SU-DHL-6 (cell line): Measurements from ENCODE around the gene PFN3.
A peak's percentile ranks its signal among the peaks of the same experiment; 100 is the strongest.

ENCODE experiments used
- H2AFZ ChIP-seq: fragments of 200-600 bp; sonication (generic); 2 replicates; pipeline ENCODE4 v1.6.1; 2014; ENCODE audit warnings: low read depth, mild to moderate bottlenecking, moderate library complexity, mixed read lengths, antibody characterized with exemption, low read length; ENCODE audit not compliant: severe bottlenecking
- H3F3A ChIP-seq: fragments of 200-600 bp; shearing (Covaris generic); 2 replicates; pipeline ENCODE4 v1.6.0; 2016; ENCODE audit warnings: antibody characterized with exemption, mild to moderate bottlenecking; ENCODE audit not compliant: insufficient read depth
- H3K27ac ChIP-seq: fragments of 200-600 bp; sonication (generic); 2 replicates; pipeline ENCODE4 v1.5.1; 2016; ENCODE audit warnings: low read depth, mild to moderate bottlenecking, low read length, moderate library complexity, mixed read lengths
- H3K27me3 ChIP-seq: fragments of 200-600 bp; sonication (generic), shearing (Covaris generic); 2 replicates; pipeline ENCODE4 v1.6.0; 2014; ENCODE audit warnings: mild to moderate bottlenecking, low read length
- H3K36me3 ChIP-seq: fragments of 200-600 bp; sonication (generic); 2 replicates; pipeline ENCODE4 v1.6.1; 2014; ENCODE audit warnings: mild to moderate bottlenecking, low read length, mixed read lengths
- H3K4me2 ChIP-seq: fragments of 300-600, 200-600 bp; shearing (Covaris generic), sonication (generic); 2 replicates; pipeline ENCODE4 v1.6.0; 2014; ENCODE audit warnings: low read length, low read depth, mild to moderate bottlenecking; ENCODE audit not compliant: poor library complexity, severe bottlenecking
- H3K4me3 ChIP-seq: fragments of 200-600 bp; sonication (generic); 2 replicates; pipeline ENCODE4 v1.5.1; 2014; ENCODE audit warnings: antibody characterized with exemption, low read length, mild to moderate bottlenecking, mixed read lengths; ENCODE audit not compliant: insufficient read depth, poor library complexity, severe bottlenecking
- H3K79me2 ChIP-seq: fragments of 200-600 bp; sonication (generic); 2 replicates; pipeline ENCODE4 v1.6.1; 2014; ENCODE audit warnings: mild to moderate bottlenecking, low read length, moderate library complexity; ENCODE audit not compliant: insufficient read depth
- H3K9ac ChIP-seq: fragments of 200-600 bp; sonication (generic); 2 replicates; pipeline ENCODE4 v1.7.0; 2014; ENCODE audit warnings: mild to moderate bottlenecking, low read length
- H3K9me2 ChIP-seq: fragments of 200-600 bp; sonication (generic); replicated peaks from 2 replicates; pipeline ENCODE4 v1.6.1; 2014; ENCODE audit warnings: low read length; ENCODE audit not compliant: insufficient read depth
- H3K9me3 ChIP-seq: fragments of 200-600 bp; sonication (generic); 2 replicates; pipeline ENCODE4 v1.6.1; 2014; ENCODE audit warnings: low read length, mixed read lengths; ENCODE audit not compliant: insufficient read depth
- H4K20me1 ChIP-seq: fragments of 200-600 bp; sonication (generic); 2 replicates; pipeline ENCODE4 v1.6.1; 2014; ENCODE audit warnings: low read depth, mild to moderate bottlenecking, antibody characterized with exemption, low read length, moderate library complexity, mixed read lengths
- EZH2phosphoT487 ChIP-seq: fragments of 200-600 bp; sonication (generic), shearing (Covaris generic); conservative IDR thresholded peaks from 2 replicates; pipeline ENCODE4 v1.6.1; 2018; ENCODE audit warnings: mild to moderate bottlenecking, antibody characterized with exemption, low read length, moderate library complexity, mixed read lengths
- TF ChIP-seq, protein P1 (sequence below): fragments of 200-600 bp; sonication (generic); IDR thresholded peaks from one replicate; pipeline ENCODE4 v1.5.1; 2017; ENCODE audit warnings: antibody characterized with exemption, mild to moderate bottlenecking, low read length, moderate library complexity; ENCODE audit not compliant: insufficient read depth, poor library complexity, severe bottlenecking

The PFN3 gene, protein sequence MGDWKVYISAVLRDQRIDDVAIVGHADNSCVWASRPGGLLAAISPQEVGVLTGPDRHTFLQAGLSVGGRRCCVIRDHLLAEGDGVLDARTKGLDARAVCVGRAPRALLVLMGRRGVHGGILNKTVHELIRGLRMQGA

DNA sequence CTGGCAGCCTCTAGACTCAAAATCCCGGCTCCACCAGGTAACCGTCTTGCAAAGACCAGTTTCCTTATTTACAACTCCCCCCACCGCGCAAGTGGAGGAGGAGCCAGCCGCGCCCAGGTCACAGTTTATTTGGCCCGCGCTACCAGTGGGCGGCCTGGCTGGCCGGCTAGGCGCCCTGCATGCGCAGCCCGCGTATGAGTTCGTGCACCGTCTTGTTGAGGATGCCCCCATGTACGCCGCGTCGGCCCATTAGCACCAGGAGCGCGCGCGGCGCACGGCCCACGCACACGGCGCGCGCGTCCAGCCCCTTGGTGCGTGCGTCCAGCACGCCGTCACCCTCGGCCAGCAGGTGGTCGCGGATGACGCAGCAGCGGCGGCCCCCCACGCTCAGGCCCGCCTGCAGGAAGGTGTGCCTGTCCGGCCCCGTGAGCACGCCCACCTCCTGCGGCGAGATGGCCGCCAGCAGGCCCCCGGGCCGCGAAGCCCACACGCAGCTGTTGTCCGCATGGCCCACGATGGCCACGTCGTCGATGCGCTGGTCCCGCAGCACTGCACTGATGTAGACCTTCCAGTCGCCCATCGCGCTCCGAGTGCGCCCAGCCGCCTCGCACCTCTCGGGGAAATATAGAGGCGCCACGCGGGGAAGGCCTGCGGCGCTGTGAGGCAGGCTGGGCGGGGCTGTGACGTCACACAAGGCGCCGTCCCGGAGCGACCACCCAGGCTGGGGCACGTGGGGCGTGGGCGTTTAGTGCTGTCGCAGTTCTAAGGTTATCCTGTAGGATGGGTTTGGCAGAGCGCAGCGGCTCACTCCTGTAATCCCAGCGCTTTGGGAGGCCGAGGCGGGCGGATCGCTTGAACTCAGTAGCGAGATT lies at the start of gene PFN3:
Gene PFN3 (minus strand): TSS at position 665 of the 872 bp plus-strand sequence. CDS start 85 bp downstream, at position 580.
- TF ChIP-seq, protein P1, sequence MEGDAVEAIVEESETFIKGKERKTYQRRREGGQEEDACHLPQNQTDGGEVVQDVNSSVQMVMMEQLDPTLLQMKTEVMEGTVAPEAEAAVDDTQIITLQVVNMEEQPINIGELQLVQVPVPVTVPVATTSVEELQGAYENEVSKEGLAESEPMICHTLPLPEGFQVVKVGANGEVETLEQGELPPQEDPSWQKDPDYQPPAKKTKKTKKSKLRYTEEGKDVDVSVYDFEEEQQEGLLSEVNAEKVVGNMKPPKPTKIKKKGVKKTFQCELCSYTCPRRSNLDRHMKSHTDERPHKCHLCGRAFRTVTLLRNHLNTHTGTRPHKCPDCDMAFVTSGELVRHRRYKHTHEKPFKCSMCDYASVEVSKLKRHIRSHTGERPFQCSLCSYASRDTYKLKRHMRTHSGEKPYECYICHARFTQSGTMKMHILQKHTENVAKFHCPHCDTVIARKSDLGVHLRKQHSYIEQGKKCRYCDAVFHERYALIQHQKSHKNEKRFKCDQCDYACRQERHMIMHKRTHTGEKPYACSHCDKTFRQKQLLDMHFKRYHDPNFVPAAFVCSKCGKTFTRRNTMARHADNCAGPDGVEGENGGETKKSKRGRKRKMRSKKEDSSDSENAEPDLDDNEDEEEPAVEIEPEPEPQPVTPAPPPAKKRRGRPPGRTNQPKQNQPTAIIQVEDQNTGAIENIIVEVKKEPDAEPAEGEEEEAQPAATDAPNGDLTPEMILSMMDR = no peak
- TF ChIP-seq EZH2phosphoT487 = no peak
- no peaks in the 10 kb centered on the region for H3F3A ChIP-seq
- H4K20me1 ChIP-seq = no peaks in the 10 kb centered on the region

DNA sequence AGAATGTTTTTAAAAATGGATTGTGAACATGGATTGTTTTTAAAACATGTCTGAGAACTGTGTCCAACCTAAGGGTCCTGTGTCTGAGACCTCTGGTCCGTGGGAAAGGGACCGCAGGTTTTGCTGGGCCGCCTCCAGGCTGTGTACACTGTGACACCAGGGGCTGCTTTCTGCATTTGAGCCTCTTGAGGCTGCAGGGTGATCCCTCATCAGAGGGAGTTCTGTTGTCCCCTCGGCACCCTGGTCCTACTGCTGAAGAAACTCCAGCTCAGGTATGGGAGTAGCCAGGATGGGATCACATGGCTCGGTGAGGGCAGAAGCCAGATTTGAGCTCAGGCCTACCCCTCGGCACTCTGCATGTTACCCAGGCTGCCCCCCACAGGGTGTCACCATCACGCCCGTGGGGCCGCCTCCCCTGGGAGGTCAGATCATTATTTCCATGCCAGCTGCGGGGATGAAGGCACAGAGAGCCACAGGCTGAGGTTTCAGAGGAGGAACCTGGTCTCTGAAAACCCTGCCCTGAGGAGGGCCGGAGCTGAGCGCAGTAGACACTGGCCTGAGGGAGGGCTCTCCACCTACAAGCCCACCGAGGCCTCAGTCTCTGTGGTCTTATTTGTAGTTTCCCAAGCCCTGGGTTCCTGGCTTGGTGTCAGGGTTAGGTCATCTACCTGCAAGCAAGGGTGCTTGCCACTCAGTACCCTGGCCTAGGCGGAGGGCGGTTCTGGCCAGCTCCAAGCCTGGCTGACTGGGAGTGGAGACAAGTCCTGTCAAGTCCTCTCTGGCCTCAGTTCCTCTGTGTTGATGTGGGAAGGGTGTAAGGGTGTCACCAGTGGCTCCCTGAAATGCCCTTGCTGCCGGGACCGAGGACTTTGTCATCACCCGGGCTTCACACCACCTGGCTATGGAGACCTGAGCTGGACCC lies 48.9 kb upstream of the PFN3 start:
- Histone ChIP-seq H4K20me1 (peaks cover 3% of the 10 kb centered on the region; the same call in 1 of the 2 replicates), H3K9me2 (no peaks in the 10 kb centered on the region), H3K4me2 (no peak overlapping the region), H3K4me3 (no peak overlapping the region), H2AFZ (no peak overlapping the region), H3K79me2 (no peaks in the 10 kb centered on the region), H3K27me3 (no peaks in the 10 kb centered on the region), H3K9ac (no peak overlapping the region), H3K27ac (no peak overlapping the region), H3K9me3 (no peaks in the 10 kb centered on the region), H3K36me3 (no peaks in the 10 kb centered on the region), H3F3A (peaks cover 21% of the 10 kb centered on the region)
- TF ChIP-seq, protein P1 = no peak
- no peak for TF ChIP-seq EZH2phosphoT487

More for the DNA sequence above, at the start of gene PFN3:
- H3K4me2 ChIP-seq = no peak within 1 kb of the TSS
- H3K27ac ChIP-seq = no peak within 1 kb of the TSS
- no peaks in the 10 kb centered on the region for H3K79me2 ChIP-seq
- no peaks in the 10 kb centered on the region for H3K36me3 ChIP-seq
- no peaks in the 10 kb centered on the region for H3K9me2 ChIP-seq
- no peaks in the 10 kb centered on the region for H3K27me3 ChIP-seq
- no peak within 1 kb of the TSS for H2AFZ ChIP-seq
- no peak within 1 kb of the TSS for H3K4me3 ChIP-seq
- no peak within 1 kb of the TSS for H3K9ac ChIP-seq
- H3K9me3 ChIP-seq = no peaks in the 10 kb centered on the region

DNA sequence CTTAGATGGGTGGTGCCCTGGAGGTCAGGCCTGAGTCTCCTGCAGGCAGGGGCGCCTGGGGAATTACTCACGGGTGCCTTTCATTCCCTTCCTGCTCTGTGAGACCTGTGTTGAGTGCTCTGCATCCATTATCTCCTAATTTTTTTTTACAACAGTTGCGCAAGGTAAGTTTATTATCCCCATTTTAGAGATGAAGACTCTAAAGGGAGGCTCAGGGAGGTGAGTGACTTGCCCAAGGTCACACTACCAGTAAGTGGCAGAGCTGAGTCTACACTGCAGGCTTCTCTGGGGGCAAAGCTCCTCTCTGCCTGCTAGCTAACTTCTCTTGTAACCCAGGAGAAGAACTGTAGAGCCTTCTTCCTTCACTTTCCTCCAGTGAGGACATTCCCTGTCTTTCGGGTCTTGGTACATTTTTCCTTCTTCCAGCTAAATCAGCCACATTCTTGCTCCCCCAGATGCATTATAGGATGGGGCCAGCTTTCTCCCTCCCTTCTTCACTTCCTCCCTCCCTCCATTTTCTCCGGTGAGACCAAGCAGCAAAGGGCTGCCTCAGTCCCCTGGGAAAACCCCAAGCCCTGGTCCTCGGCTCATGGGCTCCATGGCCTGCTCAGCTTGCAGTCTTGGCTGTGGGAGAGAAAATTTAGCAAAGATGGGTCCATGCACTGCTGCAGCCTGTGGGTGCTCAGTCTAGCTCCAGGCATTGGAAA lies 47.9 kb upstream of the PFN3 start:
- Histone ChIP-seq H3K79me2 (no peaks in the 10 kb centered on the region), H3K9ac (0 out of 2 replicates have a peak overlapping the region, but pooled peaks have one; percentile 3), H3K9me2 (no peaks in the 10 kb centered on the region), H3K27ac (no peak overlapping the region), H3K36me3 (no peaks in the 10 kb centered on the region), H2AFZ (no peak overlapping the region), H3K9me3 (no peaks in the 10 kb centered on the region), H3K27me3 (no peaks in the 10 kb centered on the region), H3K4me2 (no peak overlapping the region), H3K4me3 (no peak overlapping the region), H4K20me1 (no peaks in the 10 kb centered on the region), H3F3A (peaks cover 21% of the 10 kb centered on the region)
- TF ChIP-seq, protein P1 = no peak
- no peak for TF ChIP-seq EZH2phosphoT487
